Measurements from ENCODE around the gene PRR29.

The PRR29 gene

GRCh38 chr17:64051153-64051552, 53.0 kb downstream of the PRR29 start:
- DNase-seq, result no peak

GRCh38 chr17:64053101-64053500, 55.0 kb downstream of the PRR29 start:
- DNase-seq, result no peak
